ENCODE data around the gene HRC.

GRCh38 chr19:49157445-49158224, 2.4 kb upstream of the HRC start, which contains the start of gene TRPM4:
- TF ChIP-seq CTCF (IDR thresholded peaks at IDR 0.05) (no peak), POLR2A (IDR thresholded peaks at IDR 0.05; ENCODE audit: low read depth) (peak; percentile 71)
